Measurements from ENCODE around the gene BEGAIN.

BEGAIN gene

GRCh38 chr14:100574642-100575031, 12.6 kb downstream of the BEGAIN start:
- no peak for DNase-seq (ENCODE audit: low read depth)
- TF ChIP-seq, protein P1, sequence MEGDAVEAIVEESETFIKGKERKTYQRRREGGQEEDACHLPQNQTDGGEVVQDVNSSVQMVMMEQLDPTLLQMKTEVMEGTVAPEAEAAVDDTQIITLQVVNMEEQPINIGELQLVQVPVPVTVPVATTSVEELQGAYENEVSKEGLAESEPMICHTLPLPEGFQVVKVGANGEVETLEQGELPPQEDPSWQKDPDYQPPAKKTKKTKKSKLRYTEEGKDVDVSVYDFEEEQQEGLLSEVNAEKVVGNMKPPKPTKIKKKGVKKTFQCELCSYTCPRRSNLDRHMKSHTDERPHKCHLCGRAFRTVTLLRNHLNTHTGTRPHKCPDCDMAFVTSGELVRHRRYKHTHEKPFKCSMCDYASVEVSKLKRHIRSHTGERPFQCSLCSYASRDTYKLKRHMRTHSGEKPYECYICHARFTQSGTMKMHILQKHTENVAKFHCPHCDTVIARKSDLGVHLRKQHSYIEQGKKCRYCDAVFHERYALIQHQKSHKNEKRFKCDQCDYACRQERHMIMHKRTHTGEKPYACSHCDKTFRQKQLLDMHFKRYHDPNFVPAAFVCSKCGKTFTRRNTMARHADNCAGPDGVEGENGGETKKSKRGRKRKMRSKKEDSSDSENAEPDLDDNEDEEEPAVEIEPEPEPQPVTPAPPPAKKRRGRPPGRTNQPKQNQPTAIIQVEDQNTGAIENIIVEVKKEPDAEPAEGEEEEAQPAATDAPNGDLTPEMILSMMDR (IDR thresholded peaks at IDR 0.05; ENCODE audit: low read depth, low read length, missing control alignments): no peak
- H3K4me3 ChIP-seq (ENCODE audit: low read depth, low read length): no peak overlapping the region

GRCh38 chr14:100573757-100574641, 13.2 kb downstream of the BEGAIN start:
- H3K4me3 ChIP-seq (ENCODE audit: low read depth, low read length): no peak overlapping the region
- no peak for DNase-seq (ENCODE audit: low read depth)
- TF ChIP-seq, protein P1 (IDR thresholded peaks at IDR 0.05; ENCODE audit: low read depth, low read length, missing control alignments): no peak

- DNase-seq (ENCODE audit: low read depth): no peak
- TF ChIP-seq, protein P1 (IDR thresholded peaks at IDR 0.05; ENCODE audit: low read depth, low read length, missing control alignments): no peak
- no peak overlapping the region for H3K4me3 ChIP-seq (ENCODE audit: low read depth, low read length)
Observed at GRCh38 chr14:100573002-100573756, 14.0 kb downstream of the BEGAIN start.

DNA sequence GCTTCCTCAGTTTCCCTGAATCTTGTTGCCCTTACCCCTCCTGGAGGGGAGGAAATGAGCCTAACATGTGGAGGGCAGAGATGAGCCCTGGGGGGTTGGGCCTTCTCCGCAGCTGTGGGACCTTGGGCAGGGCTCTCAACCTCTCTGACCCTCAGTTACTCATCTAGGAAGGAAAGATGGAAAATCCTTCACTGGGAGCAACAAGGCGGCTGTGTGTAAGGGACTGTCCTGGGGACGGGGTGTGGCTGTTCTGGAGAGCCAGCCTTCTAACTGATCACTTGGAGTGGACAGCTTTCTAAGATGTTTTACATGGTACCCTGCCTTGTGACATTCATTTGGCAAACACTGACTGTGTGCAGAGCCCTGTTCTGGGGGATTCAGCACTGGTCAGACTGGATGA, 14.7 kb downstream of the BEGAIN start:
- TF ChIP-seq, protein P1 (IDR thresholded peaks at IDR 0.05; ENCODE audit: low read depth, low read length, missing control alignments): no peak
- no peak overlapping the region for H3K4me3 ChIP-seq (ENCODE audit: low read depth, low read length)
- no peak for DNase-seq (ENCODE audit: low read depth)

DNA sequence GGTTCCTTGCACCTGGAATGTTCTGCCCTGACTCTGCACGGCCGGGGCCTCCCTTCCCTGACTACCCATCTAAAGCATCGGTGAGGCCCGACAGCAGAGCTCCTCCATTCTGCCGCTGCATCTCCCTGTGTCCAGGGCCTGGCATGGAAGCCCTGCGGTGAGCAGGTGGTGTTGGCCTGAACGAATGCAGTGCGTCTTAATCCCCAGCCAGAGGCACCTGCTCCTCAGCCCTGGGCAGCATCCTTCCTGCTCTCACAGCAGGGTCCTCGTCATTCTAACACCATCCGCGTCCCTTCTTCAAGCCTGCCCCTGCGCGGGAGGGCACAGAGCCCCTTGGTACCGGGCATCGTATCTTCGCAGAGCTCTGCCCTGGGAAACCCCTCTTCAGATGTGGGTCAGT, 15.4 kb downstream of the BEGAIN start:
- H3K4me3 ChIP-seq (ENCODE audit: low read depth, low read length): no peak overlapping the region
- TF ChIP-seq, protein P1 (IDR thresholded peaks at IDR 0.05; ENCODE audit: low read depth, low read length, missing control alignments): no peak
- no peak for DNase-seq (ENCODE audit: low read depth)

DNA sequence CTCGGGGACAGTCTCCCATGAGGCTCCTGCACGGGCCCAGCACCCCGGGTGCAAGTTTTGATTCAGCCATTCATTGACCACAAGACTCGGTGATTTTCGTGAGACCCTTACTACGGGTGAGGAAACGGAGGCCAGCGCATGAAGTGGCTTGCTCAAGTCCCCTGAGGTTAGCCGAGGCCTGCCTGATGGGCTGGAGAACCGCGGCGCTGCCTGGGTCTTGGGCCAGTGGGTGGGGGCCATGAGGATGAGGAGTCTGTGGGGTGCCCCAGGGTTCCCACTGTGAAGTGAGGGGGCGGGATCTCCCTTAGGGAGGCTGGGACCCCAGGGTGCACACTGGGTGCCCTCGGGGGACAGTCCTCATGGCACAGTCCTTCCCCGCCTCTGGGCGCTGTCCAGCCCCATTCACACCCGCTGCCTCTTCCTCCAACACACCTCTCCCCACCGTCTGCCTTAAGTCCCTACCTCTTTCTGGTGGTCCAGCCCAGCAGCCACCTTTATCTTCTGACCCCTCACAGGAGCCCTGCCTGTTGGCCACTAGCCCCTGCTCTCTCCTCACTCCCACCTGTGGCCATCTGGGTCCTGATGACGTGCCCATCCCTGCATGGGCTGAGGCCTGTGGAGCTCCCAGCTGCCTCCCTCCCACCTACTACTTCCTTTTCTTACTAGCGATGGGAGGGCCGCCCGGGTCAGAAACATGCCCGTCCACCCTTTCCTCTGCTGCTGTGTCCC, 16.3 kb downstream of the BEGAIN start:
- TF ChIP-seq, protein P1 (IDR thresholded peaks at IDR 0.05; ENCODE audit: low read depth, low read length, missing control alignments): no peak
- no peak for DNase-seq (ENCODE audit: low read depth)

More for the DNA sequence above, 16.3 kb downstream of the BEGAIN start:
- no peak overlapping the region for H3K4me3 ChIP-seq (ENCODE audit: low read depth, low read length)

All from GM12864 (cell line).